GM12872 (cell line): ENCODE data around the gene LY6G5B.

Source experiments
- CTCF ChIP-seq: IDR thresholded peaks from 3 replicates; pipeline ENCODE4 v1.5.1; 2011; ENCODE audit warnings: low read depth, mild to moderate bottlenecking, low read length, moderate library complexity; ENCODE audit not compliant: insufficient read depth

The LY6G5B gene

DNA sequence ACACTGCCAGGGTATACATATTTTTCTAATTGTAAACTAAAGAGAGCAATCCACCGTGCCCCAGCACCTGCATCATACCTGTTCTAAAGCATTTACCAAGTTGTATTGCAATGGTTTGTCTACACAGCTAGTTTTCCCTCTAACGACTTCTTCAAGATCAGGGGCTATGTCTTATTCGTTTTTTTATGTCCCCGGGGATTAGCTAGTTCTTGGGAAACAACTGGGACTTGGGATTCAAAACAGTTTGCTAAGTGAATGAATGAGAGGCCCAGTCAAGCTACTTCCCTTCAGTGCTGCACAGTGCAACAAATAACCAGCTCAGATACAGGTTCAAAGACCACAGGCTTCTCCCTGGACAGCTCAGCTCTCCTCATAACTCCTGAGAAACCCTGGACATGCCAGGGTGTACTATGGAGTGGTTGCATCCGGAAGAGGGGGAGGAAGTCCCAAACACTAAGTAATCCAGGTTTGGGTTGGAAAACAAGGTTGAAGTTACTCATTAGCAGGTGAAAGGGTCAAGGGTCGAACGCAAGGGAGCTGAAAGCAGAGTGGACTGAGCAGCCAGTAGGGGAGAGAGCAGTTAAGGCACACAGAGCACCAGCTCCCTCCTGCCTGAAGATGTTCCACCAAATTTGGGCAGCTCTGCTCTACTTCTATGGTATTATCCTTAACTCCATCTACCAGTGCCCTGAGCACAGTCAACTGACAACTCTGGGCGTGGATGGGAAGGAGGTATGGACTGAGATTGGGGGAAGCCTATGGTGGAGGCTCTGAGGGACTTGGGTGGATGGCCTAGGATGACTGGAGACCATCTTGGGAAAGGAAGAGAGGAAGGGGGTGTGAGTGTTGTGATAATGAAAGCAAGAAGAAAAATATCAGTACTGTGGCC lies 14.2 kb upstream of the LY6G5B start, which contains the start of gene APOM:
TSS of gene APOM (plus strand) at position 546 of the 889 bp plus-strand sequence. CDS start at position 619, 73 bp downstream.
- no peak for TF ChIP-seq CTCF

DNA sequence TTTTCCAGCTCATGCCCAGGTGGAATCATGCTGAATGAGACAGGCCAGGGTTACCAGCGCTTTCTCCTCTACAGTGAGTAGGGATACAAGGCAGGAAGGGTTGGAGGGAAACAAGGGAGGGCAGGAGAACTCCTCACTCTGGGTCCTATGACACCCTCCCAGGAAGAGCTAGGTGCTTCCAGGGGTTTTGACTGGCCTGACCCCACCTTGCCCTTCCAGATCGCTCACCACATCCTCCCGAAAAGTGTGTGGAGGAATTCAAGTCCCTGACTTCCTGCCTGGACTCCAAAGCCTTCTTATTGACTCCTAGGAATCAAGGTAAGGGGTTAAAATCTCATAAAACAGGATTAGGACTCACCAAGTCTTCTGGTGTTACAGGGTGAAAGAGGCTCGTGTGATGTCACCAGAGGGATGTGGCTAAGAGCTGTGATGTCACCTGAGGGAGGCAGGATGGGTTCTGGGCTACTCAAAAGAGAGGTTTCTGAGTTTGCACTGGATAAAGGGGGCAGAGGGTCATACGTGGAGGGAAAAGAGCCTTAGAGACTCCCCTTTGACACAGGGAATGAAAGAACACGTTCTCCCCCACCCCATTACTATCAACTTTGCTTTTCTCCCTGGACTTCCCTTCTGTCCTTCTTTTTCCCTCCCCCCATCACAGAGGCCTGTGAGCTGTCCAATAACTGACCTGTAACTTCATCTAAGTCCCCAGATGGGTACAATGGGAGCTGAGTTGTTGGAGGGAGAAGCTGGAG lies 12.2 kb upstream of the LY6G5B start:
- TF ChIP-seq CTCF: no peak

DNA sequence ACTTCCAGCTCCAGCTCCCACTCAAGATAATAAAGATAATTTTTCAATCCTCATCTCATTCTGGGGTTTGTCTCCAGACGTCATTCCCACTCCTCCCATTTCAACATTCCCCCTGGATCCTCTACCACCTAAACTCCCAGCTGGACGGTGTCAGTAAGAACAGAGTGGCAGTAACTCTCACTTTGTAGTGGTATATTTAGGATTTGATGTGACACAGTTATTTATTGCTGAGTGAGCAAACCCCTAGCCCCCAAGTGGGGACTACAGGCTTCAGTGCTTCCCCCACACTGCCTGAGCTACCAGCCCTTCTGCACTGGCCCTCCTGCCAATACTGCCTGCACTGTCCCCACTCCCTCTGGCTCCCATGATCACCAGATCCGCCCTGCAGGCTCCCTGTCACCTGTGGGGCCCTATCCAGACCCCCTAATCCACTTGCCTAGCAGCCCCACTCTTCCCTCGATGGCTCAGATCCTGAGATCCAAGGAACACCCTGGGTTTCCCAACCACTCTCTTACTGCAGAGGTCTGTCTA lies 11.6 kb upstream of the LY6G5B start:
- TF ChIP-seq CTCF: no peak

- no peak for TF ChIP-seq CTCF
Observed at GRCh38 chr6:31658983-31659648, 10.7 kb upstream of the LY6G5B start.

DNA sequence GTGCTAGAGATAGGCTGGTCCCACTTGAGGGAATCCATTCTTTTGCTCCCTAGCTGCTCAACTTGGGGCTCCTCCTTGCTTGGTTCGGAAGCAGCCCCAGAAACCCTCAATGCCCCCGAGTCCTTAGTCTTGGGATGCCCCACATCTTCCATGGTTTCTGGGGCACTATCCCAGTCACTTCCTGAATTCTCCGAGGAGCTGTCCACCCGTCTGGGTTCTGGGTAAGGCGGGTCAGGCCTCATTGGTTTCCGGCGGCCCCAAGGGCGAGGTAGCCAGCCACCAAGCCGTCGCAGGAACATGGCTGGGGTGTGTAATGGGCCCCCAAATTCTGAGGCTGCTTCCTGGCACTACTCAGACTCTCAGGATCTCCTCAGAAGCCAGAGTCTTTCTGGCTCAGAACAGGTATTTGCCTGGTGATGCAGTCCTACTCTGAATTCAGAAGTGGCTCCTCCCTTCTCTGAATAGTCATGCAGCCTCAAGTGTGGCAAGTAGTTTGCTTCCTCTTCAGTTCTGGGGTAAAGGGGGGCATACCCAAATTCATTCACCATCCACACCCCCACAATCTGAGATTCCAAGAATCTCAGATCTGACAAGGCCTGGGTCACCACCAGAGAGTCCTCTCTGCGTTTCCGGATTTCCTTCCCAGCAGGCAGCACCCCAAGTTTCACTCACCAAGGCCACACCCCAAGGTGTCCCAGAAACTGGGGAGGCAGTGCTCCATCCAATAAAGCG lies 10.0 kb upstream of the LY6G5B start:
- no peak for TF ChIP-seq CTCF

- TF ChIP-seq CTCF: no peak
Observed at GRCh38 chr6:31660381-31661261, 9.2 kb upstream of the LY6G5B start, which contains the start of gene C6orf47. C6orf47 (minus strand) TSS chr6:31660778; CDS start chr6:31659947, 831 bp downstream.
